Upper lobe of left lung (tissue), 4 donors: ENCODE results near the gene SAMD11.

Experiments used
- CTCF ChIP-seq, 6 experiments: fragments of 450-650 bp in 4 of 6; fragments of 200-600 bp in 2 of 6; sonication (generic) in 2 of 6; IDR thresholded peaks; one replicate each; pipeline ENCODE4 v1.5.1; 2016 to 2019; ENCODE audit warnings: antibody characterized with exemption in 6 of 6
- POLR2A ChIP-seq, 4 donors: fragments of 450-650 bp; IDR thresholded peaks; one replicate each; pipeline ENCODE4 v1.5.1; 2016 to 2017; ENCODE audit warnings: antibody characterized with exemption in 4 of 4, mild to moderate bottlenecking in 2 of 4

- TF ChIP-seq CTCF (IDR thresholded peaks at IDR 0.05) (no peak), POLR2A (IDR thresholded peaks at IDR 0.05) (no peak)
Observed at GRCh38 chr1:943545-944340, 20.0 kb downstream of the SAMD11 start.
